ENCODE measurements around the gene KPRP. TPM values are rescaled to one million over a fixed set of nuclear protein-coding genes. Genes with fewer than 3 reads are reported as not detected.

KPRP gene
- total and polyA plus RNA-seq, 2 of the 13 experiments (the other 11 are each of a cell fraction or from before 2014, with no cell fraction given): not detected

DNA sequence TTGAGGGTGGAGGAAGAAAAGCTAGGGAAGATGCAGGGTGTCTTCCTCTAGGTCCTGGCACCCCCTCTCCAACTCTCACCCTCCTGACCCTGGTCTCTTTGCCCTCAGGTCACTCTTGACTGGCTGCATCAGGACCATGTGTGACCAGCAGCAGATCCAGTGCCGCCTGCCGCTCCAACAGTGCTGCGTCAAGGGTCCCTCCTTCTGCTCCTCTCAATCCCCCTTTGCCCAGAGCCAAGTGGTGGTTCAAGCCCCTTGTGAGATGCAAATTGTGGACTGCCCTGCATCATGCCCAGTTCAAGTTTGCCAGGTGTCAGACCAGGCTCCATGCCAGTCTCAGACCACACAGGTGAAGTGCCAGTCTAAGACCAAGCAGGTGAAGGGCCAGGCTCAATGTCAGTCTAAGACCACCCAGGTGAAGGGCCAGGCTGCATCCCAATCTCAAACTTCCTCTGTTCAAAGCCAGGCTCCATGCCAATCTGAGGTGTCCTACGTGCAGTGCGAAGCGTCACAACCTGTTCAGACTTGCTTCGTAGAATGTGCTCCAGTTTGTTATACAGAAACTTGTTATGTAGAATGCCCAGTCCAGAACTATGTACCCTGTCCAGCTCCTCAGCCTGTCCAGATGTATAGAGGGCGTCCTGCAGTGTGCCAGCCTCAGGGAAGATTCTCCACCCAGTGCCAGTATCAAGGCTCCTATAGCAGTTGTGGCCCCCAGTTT is 1.8 kb downstream of the KPRP start:
- in situ Hi-C loops (cut with HindIII; ENCODE audit: extremely low pct_ligation_motif_present, low pct_unique_long_range_greater_than_20kb): no loop called here
- FAIRE-seq: no peak
- no peak for TF ChIP-seq HNRNPK (IDR thresholded peaks at IDR 0.05; ENCODE audit: low read depth, low read length, poor library complexity, severe bottlenecking)
- no peak for TF ChIP-seq ZNF652 (CRISPR knock-in tag; IDR thresholded peaks at IDR 0.05; ENCODE audit: borderline replicate concordance, low read depth)
- H4K20me1 ChIP-seq (ENCODE audit: insufficient read depth, low read length): no peaks in the 10 kb centered on the region
- intact Hi-C loops (cut with micrococcal nuclease; ENCODE audit: unreplicated experiment): no loop called here
- no peak for DNase-seq (ENCODE audit: low spot score)
- BruUV-seq (replicated peaks): no TSS peak
- H2AFZ ChIP-seq (ENCODE audit: low read length): no peak overlapping the region
- no peak overlapping the region for H3K27ac ChIP-seq (ENCODE audit: extremely low read length, insufficient read depth, low read length)
- H3K4me3 ChIP-seq (replicated peaks in 1 of 3; ENCODE audit: insufficient read depth in 1 of 3, low read depth in 2 of 3, low read length in 3 of 3): no peak overlapping the region
- POLR2A ChIA-PET: no interaction called here
- WGBS (ENCODE audit: low lambda C conversion rate): 63% methylated on average over 6 of the region's 8 CpGs
- no peak for ATAC-seq
- no peak overlapping the region for H3K9ac ChIP-seq (ENCODE audit: insufficient read depth, low read depth, low read length)
- H3K27me3 ChIP-seq (ENCODE audit: control insufficient read depth in 1 of 2, insufficient read depth in 2 of 2, low read length in 2 of 2): no peaks in the 10 kb centered on the region
- no peaks in the 10 kb centered on the region for H3K9me3 ChIP-seq (ENCODE audit: low read length)
- no peaks in the 10 kb centered on the region for H3K36me3 ChIP-seq (replicated peaks in 1 of 2; ENCODE audit: control insufficient read depth in 1 of 2, insufficient read depth in 2 of 2, low read length in 2 of 2)
- H3K4me1 ChIP-seq (ENCODE audit: insufficient read depth, low read length): no peaks in the 10 kb centered on the region
- no peak overlapping the region for H3K4me2 ChIP-seq (ENCODE audit: low read depth, low read length)
- CTCF ChIA-PET (ENCODE audit: low intra/inter-chr PET ratio, low total read pairs): no interaction called here
- no peaks in the 10 kb centered on the region for H3K79me2 ChIP-seq (ENCODE audit: insufficient read depth, low read length)

DNA sequence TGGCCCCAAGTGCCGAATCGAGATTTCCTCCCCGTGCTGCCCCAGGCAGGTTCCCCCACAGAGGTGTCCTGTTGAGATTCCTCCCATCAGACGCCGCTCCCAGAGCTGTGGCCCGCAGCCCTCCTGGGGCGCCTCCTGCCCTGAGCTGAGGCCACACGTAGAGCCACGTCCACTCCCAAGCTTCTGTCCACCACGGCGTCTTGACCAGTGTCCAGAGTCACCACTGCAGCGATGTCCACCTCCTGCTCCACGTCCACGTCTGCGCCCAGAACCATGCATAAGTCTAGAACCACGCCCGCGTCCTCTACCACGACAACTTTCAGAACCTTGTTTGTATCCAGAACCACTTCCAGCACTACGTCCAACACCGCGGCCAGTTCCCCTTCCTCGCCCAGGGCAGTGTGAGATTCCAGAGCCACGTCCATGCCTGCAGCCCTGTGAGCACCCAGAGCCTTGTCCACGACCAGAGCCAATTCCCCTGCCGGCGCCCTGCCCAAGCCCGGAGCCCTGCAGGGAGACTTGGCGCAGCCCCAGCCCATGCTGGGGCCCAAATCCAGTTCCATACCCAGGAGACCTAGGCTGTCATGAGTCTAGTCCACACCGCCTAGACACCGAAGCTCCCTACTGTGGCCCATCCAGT is 2.8 kb downstream of the KPRP start:
- intact Hi-C loops (cut with micrococcal nuclease; ENCODE audit: unreplicated experiment) (no loop called here), in situ Hi-C loops (cut with HindIII; ENCODE audit: extremely low pct_ligation_motif_present, low pct_unique_long_range_greater_than_20kb) (no loop called here)
- Histone ChIP-seq H3K9me3 (ENCODE audit: low read length) (no peaks in the 10 kb centered on the region), H3K27me3 (ENCODE audit: control insufficient read depth in 1 of 2, insufficient read depth in 2 of 2, low read length in 2 of 2) (no peaks in the 10 kb centered on the region), H2AFZ (ENCODE audit: low read length) (no peak overlapping the region), H3K4me1 (ENCODE audit: insufficient read depth, low read length) (no peaks in the 10 kb centered on the region), H3K36me3 (replicated peaks in 1 of 2; ENCODE audit: control insufficient read depth in 1 of 2, insufficient read depth in 2 of 2, low read length in 2 of 2) (no peaks in the 10 kb centered on the region), H3K79me2 (ENCODE audit: insufficient read depth, low read length) (no peaks in the 10 kb centered on the region), H3K4me3 (replicated peaks in 1 of 3; ENCODE audit: insufficient read depth in 1 of 3, low read depth in 2 of 3, low read length in 3 of 3) (no peak overlapping the region), H3K27ac (ENCODE audit: extremely low read length, insufficient read depth, low read length) (no peak overlapping the region), H3K9ac (ENCODE audit: insufficient read depth, low read depth, low read length) (no peak overlapping the region), H4K20me1 (ENCODE audit: insufficient read depth, low read length) (no peaks in the 10 kb centered on the region), H3K4me2 (ENCODE audit: low read depth, low read length) (no peak overlapping the region)
- POLR2A ChIA-PET: no interaction called here
- ATAC-seq (no peak), DNase-seq (ENCODE audit: low spot score) (no peak), FAIRE-seq (no peak)
- TF ChIP-seq ZSCAN25 (CRISPR knock-in tag; IDR thresholded peaks at IDR 0.05) (no peak), ZNF75D (CRISPR knock-in tag; IDR thresholded peaks at IDR 0.05; ENCODE audit: borderline replicate concordance) (no peak), HOMEZ (CRISPR knock-in tag; IDR thresholded peaks at IDR 0.05; ENCODE audit: low read depth) (no peak), HMGA1 (CRISPR knock-in tag; conservative IDR thresholded peaks at IDR 0.05) (no peak), BCL3 (CRISPR knock-in tag; IDR thresholded peaks at IDR 0.05) (no peak), SRY (CRISPR knock-in tag; IDR thresholded peaks at IDR 0.05) (no peak), ZFP37 (CRISPR knock-in tag; IDR thresholded peaks at IDR 0.05; ENCODE audit: borderline replicate concordance) (no peak), TBX2 (CRISPR knock-in tag; IDR thresholded peaks at IDR 0.05; ENCODE audit: borderline replicate concordance) (no peak), ZNF709 (CRISPR knock-in tag; IDR thresholded peaks at IDR 0.05) (no peak), ZIK1 (CRISPR knock-in tag; IDR thresholded peaks at IDR 0.05; ENCODE audit: borderline replicate concordance, low read depth) (no peak), MTA3 (CRISPR knock-in tag; IDR thresholded peaks at IDR 0.05) (no peak), NFKBIZ (CRISPR knock-in tag; IDR thresholded peaks at IDR 0.05) (no peak)
- CTCF ChIA-PET (ENCODE audit: low intra/inter-chr PET ratio, low total read pairs): no interaction called here
- WGBS (ENCODE audit: low lambda C conversion rate): 59% methylated on average over 26 of the region's 31 CpGs
- no TSS peak for BruUV-seq (replicated peaks)
